ENCODE measurements around the gene SH2B2.

DNA sequence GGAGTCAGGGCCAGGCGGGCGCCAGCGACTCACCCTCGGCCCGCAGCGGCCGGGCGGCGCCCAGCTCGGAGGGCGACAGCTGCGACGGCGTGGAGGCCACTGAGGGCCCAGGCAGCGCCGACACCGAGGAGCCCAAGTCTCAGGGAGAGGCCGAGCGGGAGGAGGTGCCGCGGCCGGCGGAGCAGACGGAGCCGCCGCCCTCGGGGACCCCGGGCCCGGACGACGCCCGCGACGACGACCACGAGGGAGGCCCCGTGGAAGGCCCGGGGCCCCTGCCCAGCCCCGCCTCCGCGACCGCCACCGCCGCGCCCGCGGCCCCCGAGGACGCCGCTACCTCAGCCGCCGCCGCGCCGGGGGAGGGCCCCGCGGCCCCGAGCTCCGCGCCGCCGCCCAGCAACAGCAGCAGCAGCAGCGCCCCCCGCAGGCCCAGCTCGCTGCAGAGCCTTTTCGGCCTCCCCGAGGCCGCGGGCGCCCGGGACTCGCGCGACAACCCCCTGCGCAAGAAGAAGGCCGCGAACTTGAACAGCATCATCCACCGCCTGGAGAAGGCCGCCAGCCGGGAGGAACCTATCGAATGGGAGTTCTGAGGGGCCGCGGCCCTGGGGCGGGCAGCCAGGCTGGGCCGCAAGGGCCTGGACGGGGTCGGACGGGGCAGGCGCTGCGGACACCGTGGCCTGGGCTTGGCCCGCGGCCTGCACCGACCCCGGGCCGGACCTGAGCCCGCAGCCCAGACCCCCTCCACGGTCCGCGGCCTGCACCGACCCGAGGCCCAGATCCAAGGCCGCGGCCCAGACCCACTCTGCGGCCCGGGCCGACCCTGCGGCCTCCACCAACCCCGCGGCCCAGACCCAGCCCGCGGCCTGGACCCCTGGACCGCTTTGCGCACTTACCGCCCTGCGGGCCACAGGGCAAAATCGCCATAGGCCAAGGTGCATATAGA is 37.9 kb upstream of the SH2B2 start:
- TF ChIP-seq, protein P1, sequence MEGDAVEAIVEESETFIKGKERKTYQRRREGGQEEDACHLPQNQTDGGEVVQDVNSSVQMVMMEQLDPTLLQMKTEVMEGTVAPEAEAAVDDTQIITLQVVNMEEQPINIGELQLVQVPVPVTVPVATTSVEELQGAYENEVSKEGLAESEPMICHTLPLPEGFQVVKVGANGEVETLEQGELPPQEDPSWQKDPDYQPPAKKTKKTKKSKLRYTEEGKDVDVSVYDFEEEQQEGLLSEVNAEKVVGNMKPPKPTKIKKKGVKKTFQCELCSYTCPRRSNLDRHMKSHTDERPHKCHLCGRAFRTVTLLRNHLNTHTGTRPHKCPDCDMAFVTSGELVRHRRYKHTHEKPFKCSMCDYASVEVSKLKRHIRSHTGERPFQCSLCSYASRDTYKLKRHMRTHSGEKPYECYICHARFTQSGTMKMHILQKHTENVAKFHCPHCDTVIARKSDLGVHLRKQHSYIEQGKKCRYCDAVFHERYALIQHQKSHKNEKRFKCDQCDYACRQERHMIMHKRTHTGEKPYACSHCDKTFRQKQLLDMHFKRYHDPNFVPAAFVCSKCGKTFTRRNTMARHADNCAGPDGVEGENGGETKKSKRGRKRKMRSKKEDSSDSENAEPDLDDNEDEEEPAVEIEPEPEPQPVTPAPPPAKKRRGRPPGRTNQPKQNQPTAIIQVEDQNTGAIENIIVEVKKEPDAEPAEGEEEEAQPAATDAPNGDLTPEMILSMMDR (conservative IDR thresholded peaks at IDR 0.05 in 1 of 2, IDR thresholded peaks at IDR 0.05 in 1 of 2; ENCODE audit: low read depth in 1 of 2, low read length in 2 of 2): no peak
- TF ChIP-seq EZH2 (IDR thresholded peaks at IDR 0.05; ENCODE audit: low read length, missing control alignments): no peak

Measured in fibroblast of lung (primary cell).